NOMO-1 treated with dmso at 0.1 percent for 144 hours (cell line): Measurements from ENCODE around the gene TEAD4.

ENCODE experiments used
- DNase-seq: peaks from one replicate; lab custom pipeline; 2025; ENCODE audit not compliant: unreplicated experiment; lab: John Stamatoyannopoulos, UW

The TEAD4 gene

DNA sequence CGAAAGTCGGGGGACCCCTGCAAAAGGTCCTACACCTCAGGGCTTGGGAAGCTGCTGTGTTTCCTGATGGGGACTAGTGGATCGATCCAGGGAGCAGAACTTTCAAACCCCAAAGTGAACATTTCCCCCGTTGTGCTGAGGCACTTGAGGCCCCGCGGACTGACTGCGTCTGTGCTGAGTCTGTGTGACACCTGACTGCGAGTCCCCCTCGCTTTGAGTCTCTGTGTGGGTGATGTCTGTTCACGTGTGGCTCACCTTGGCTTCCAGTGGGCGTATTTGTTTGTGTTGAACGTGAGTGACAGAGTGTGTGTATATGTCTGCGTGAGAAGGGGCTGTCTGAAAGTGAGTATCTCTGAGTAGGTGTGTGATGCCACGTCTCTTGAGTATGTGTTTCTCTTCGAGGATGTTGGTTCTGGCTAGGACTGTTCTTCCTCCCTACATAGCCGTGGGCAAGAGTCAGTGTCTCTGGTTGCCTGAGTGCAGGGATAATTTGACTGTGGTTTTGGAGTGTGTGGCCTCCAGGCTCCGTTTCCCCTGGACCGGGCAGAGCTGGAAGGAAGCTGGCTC is 1.3 kb downstream of the TEAD4 start:
- no peak for DNase-seq

DNA sequence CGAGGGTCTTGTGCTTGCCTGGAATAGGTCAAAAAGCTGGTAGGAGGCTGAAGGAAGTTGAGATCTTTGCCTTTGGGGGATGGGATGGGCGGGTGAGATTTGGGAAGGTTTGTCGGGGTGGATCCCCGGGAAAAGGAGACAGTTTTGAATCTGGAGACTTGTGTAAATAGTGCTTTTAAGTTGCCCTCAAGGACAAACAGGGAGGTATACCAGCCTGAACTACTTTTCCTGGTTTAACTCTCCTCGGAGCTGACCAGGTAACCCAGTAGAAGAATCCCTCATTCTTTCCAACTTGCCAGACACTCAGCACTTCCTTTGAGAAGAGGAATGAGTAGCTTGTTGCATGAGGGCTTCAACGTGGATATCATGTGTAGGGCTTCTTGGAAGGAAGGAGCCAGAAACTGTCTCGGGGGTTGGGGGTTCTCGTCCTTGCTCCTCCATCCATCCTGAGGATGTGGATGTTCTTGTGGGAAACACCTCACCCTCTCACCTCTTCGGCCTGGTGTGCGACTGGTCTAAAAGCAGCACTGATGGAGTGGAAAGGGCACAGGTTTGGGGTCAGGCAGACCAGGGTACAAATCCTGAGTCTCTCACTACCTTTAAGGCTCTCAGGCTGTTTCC is 1.9 kb downstream of the TEAD4 start:
- DNase-seq, result no peak

DNA sequence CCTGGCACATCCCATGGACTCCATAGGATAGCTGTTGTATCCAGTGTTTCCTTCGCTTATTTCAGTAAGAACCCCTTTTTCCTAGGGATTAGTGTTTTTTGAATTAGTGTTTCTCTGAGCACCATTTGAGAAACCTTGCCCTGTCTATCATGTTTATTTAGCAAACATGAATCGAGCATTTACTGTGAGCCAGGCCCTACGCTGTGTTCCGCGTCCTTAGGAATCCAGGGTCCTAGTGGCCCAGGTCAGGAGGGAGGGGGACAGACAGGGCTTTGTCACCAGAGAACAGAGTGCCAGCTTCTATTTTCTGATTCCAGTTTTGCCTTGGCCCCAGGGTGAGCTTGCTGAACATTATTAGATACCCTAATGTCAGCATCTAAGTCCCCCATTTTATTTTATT is 2.5 kb downstream of the TEAD4 start:
- DNase-seq, result no peak

DNA sequence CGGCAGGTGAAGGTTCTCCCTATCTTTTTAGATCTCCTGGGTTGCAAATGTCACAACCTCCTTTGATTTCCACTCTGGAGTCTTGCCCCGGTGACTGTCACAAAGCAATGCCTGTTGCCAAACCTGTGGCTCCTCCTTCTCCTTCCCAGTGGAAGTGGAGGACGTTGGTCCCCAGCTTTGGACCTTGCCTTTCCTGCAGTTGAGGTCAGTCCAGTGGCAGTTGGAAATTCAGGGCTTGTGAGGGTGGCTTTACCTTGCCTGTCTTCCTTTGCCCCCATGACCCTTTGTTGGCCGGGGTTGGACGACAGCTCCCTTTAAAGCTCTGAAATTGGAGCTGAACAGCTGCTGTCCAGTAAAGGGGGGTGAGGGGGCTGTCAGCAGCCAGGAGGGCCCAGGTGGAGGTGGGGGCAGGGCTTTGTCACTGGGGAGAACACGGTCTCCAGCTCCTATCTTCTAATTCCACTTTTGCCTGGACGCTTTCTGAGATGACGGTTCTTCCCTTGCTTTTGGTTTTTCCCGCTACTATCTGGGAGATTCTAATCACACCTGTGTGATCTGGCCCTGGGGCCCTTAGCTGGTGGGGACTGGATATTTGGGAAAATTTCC is 4.1 kb downstream of the TEAD4 start:
- DNase-seq, result no peak

DNA sequence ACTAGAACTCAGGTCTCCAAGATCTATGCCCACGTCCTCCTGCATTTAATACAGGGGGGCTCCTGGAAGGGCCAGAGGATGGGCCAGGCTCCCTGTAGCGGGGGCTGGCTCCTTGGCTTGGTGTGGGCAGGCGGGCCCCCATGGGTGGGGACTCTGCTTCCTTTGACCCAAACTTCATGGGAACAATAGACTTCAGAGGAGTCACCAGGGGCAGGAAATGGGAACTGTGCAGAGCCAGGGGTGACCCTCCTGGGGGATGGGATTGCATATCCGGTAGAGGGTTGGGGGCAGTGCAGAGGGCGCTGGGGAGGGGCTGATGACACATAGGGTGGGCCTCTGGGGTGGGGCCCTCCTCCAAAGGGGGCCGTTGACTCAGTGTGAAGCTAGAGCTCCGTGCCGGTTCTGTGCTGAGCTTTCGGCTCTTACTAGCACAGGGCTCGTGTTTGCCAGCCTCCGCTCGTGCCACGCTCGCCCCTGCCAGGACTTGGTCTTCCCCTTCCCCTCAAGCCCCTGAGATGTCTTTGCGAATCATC is 4.6 kb downstream of the TEAD4 start:
- no peak for DNase-seq

DNA sequence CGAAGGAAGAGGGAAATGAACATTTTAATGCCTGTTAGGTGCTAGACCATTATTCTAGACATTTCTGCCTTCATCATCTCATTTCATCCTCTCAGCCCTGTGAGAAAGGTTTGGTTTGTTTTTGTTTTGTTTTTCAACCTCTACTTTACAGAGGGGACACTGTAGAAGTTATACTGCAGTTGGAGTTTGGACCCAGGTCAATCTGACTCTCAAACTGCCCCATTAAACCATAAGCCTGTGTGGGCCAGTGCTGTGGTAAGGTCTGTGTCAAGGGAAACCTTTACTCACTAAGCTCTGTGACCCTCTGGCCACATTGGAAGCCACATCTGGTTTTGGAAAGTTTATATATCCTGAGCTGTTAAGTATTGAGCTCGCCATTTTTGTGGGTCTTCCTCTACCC is 8.5 kb downstream of the TEAD4 start:
- no peak for DNase-seq

DNA sequence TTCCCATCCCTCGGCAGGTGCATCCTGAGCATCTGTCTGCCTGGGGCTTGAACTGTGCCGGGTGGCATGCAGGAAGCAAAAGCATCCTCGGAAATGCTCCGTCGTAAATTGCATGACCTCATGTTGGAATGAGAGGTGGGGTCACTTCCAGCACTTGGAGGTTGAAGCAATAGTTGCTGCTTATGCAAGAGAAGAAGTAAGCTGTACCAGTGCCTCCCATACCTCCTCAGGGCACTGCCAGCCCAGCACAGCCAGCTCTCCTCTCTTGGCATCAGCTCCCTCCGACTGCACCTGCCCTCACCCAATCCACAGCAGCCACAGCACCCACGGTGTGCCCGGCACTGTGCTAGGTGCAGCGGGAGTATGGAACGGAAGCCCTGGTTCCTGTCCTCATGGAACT is 11.5 kb downstream of the TEAD4 start:
- DNase-seq, result no peak

DNA sequence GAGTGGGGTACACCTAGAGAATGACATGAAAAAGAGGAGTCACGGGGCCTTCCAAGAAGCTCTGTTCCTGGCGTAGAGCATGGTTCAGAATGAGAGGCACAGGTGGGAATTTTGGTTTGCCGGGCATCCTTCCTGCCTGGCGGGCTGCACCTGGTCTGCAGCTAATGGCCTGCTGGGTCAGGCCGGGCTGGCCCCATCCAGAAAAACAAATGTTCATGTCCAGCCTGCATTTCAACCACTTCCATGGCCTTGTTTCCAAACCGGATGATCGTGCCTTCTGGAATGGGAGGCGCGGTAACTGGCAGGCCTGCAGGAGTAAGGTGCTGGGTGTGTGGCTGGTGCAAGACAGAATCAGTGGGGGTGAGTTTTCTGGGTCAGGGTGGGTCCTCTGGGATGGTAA is 14.4 kb downstream of the TEAD4 start:
- no peak for DNase-seq

DNA sequence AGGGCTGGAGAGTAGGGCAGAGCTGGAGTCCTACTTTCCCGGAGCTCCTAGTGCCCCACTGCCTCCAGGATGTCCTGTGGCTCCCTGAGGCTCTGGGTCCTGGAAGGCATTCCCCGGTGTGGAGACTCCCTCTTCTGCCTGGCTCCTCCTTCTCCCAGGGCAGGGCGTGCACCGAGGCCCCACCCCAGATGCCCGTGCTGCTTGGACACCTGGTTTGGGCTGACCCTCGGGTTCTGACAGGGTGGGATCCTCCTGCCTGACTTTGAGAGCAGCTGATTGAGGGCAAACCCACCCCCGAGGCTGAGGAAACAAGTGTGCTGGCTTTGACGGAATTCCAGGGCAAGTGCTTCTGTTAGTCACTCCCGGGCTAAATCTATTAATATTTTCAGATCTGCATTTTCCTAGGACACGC is 15.4 kb downstream of the TEAD4 start:
- DNase-seq, result no peak

DNA sequence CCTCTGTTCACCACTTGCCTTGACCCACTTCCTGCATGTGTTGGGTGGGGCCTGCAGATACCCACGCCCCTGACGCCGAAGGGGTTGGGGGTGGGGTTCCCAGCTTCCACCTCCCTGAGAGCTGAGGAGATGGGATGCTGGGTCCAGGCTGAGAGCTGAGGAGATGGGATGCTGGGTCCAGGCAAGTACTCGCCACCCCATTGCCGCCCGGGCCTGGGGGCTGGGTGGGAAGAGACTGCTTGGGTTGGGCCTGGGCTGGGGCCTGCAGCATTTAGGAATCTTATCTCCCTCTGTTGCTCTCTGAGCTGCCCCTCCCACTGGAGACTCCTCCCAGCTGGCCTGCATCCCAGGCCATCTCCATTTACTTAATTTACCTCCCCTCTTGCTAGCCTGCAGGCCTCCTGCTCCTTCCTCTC is 17.4 kb downstream of the TEAD4 start:
- no peak for DNase-seq

DNA sequence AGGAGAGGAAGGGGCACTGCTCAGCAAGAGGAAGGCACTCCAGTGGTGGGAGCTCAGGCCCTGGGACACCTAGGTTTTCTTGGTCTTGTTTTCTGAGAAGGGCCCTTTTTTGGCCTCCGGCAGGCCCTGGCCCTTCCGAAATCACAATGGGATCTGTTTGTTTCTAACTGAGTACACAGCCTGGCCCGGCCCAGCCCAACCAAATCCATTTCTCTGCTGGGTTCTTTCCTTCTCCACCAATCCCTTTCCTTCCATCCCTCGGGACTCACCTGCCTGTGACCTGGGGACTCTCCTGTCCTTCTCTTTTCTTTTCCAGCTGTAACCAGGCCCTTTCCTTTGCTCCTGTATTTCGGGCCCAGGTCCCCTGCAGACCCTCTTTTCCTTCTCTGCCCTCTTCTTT is 18.6 kb downstream of the TEAD4 start:
- no peak for DNase-seq

DNA sequence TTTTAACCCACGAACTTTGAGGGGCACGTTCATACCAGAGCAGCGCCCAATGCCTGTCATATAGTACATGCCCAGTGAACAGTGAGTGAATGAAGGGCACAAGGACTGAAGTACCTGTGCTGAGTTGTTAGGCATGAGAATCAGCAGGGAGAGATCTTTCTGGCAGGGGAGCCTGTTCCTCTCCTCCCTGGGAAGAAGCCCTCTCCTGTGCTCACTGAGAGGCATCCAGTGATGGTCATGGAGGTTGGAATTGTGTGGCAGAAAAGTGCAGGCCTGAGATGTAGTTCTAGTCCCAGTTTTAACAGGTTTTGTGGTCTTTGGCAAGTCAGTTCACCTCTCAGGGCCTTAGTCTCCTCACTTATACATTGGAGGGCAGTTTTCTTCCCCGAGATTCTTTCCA is 20.6 kb downstream of the TEAD4 start:
- DNase-seq, result no peak

DNA sequence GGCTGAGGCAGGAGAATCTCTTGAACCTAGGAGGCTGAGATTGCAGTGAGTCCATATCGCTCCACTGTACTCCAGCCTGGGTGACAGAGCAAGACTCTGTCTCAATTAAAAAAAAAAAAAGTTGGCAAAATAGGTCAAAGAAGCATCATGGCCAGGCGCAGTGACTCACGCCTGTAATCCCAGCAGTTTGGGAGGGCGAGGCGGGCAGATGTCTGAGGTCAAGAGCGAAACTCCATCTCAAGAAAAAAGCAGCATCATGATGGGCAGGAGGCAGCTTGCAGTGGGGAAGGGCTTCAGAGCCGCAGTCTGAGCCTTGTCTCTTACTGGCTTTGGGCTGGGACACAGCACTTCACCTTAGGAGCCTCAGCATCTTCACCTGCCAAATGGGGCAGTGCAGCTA is 21.4 kb downstream of the TEAD4 start:
- DNase-seq, result no peak

DNA sequence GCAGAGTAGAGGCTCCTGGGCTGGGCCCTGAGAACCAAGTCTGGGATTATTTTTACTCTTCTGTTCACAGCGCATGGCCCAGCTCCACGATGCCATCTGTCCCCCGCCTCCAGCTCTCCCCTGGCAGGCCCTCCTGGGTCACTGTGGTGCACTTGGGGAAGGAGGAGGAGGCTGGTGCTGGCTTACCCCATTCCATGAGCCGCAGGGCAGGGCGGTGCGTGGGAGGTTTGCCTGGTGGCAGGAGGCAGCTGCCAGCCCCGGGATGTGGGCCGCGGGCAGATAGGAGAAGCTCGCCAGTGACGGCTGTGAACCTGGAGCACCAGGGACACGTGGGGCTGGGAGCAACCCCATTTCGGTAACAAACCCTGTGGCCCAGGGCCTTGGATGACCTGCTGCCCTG is 23.2 kb downstream of the TEAD4 start:
- no peak for DNase-seq

DNA sequence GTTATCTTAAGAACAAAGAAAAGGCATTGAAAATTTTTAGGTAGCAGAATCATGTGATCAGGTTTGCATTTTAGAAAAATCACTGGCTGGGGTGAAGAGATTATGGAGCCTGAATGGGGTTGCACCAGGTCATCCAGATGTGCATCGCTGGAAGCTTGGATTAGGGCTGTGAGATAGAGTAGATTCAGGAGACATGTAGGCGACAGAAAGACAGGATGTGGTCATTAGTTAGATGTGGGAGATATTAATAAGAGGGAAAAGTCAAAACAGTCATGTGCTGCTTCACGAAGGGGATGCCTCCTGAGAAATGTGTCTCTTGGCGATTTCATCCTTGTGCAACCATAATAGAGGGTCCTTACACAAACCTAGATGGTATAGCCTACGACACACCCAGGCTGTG is 25.1 kb downstream of the TEAD4 start:
- DNase-seq, result no peak

DNA sequence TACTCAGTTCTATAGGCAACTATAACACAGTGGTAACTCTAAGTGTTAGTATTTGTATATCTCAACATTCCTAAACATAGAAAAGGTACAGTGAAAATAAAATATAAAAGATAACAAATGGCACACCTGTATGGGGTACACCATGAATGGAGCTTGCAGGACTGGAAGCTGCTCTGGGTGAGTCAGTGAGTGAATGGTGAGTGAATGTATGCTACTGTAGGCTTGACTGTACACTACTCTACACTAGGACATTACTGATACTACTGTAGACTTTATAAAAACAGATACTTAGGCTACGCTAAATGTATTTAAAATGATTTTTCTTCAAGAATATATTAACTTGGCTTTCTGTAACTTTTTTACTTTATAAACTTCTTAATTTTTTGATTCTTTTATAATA is 25.5 kb downstream of the TEAD4 start:
- no peak for DNase-seq

DNA sequence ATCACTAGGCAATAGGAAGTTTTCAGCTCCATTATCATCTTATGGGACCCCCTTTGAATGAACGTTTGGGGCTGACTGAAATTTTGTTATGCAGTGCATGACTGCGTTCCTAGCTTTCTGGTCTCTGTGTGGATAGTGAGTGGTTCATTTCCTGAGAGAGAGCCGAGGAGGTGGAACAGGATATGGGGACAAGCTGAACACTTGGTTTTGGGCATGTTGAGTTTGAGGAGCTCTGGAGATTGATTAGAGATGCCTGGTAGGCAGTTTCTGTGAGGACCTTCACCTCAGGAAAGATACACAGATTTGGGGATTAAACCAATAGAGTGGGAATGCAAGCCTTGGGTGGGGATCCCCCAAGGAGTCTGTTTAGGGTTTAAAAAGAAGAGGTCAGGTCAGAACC is 27.7 kb downstream of the TEAD4 start:
- no peak for DNase-seq

DNA sequence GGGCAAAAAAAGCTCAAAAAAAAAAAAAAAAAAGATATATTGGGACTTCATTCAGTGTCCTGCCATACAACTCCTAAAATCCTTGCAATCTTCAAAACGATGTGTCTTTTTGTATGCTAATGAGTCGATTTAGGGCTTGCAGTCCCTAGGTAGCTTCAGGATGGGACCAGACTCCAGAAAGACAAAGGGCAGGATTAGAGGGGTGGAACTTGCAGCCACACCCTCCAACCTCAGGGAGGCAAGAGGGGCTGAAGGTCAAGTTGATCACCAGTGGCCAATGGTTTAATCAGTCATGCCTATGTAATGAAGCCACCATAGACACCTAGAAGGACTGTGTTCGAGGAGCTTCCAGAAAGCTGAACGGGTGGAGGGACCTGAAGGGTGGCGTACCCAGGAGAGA is 29.3 kb downstream of the TEAD4 start:
- DNase-seq, result no peak

DNA sequence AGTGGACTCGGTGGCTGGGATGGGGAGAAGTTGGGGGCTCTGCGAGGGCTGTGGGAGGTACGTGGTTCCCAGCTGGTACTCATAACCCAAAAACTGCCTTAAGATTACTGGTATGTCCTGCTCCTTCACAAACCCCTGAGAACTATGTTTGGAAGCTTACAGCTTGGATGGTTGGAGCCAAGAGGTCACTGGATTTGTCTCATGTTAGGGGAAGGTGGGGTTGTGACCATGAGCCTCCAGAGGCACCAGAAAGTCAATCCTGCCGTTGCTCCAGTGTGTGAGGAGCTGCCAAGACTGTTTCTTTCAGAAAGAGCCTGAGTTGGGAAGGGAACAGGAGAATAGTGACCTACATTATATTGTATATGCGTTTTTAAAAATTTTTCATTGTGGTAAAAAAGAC is 33.5 kb downstream of the TEAD4 start:
- DNase-seq, result no peak

DNA sequence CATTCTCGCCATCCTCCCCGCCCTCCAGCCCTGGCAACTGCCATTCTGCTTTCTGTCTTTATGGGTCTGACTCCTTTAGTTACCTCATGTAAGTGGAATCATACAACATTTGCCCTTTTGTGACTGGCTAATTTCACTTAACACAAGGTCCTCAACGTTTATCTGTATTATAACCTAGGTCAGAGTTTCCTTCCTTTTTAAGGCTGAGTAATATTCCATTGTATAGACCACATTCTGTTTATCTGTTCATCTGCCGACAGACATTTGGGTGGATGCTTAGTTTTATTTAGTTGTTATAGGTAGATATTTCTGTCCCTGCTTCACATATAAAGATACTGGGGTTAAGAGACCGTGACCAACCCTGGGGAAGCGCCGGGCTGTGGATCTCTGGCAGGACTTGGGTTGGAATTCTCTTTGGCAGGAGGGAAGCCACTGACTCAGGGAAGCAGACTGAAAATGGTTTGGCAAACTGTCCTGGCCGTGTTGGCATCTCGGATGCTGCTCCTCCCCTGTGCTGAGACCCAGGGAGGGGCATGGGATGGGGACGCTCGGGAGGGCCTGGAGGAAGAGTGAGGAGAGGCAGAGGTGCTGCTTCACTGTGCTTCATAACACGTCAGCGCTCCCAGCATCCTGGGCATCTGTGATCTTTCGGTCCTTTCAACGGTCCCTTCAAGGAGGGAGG is 38.9 kb downstream of the TEAD4 start:
- no peak for DNase-seq

DNA sequence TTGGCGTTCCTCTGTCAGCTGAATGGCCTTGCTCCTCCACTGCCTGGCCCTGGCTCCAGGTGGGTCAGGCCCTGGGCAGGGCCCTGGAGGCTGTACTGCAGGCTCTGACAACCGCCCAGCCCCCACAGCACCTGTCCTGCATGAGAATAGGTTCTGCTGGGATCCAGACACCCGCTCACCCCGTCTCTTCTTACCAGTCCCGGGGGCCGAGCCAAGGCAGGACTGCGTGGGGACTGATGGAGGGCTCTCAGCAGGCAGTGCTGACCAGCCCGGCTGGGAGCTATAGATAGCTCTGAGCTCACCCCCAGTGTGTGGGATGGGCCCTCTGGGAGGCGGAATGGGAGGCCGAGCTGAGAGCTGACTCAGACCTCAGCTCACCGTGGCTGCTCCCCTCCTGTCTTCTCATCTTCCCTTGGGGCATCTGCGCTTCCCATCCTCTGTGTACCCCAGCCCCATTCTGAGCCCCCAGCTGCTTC is 39.6 kb downstream of the TEAD4 start:
- no peak for DNase-seq

DNA sequence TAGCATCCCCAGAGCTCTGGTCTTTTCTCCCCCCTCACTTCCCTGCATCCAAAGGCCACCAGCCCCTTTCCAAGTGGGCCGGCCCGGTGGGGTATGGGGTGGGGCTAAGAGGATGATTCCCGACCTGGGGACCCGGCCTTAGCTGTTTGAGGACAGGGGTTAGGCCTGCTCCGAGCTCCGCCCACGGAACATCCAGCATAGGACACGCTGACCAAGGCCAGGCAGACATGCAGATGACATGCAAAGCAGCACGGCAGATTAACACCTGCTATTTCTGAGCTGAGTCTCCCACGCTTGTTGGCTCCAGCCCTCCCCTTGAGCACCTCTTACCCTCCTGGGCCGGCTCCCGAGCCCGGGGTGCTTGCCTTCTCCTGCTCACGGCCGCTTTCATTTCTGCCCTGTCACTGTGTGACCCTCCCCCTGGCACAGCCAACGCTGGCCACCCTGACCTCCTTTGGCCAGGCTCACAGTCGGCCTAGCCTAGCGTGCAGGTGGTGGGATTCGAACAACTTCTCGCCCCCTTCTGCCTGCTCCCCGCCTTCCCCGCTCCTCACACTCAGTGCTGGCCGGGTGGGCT is 40.2 kb downstream of the TEAD4 start:
- no peak for DNase-seq
